GM19238 (cell line): ENCODE results near the gene TMEM176A.

Experiments
- DNase-seq: peaks from one replicate; pipeline ENCODE4 v3.0.0; 2011; ENCODE audit warnings: low spot score; ENCODE audit not compliant: insufficient read length

Gene TMEM176A

GRCh38 chr7:150818971-150819370 is 18.4 kb downstream of the TMEM176A start:
- no peak for DNase-seq

GRCh38 chr7:150820148-150820547 is 19.6 kb downstream of the TMEM176A start:
- DNase-seq, result no peak

- no peak for DNase-seq
Observed at GRCh38 chr7:150820578-150821198, 20.1 kb downstream of the TMEM176A start.

- no peak for DNase-seq
Observed at GRCh38 chr7:150823043-150823442, 22.5 kb downstream of the TMEM176A start.

GRCh38 chr7:150823484-150824126 is 23.0 kb downstream of the TMEM176A start:
- DNase-seq, result no peak

- DNase-seq, result no peak
Observed at GRCh38 chr7:150824379-150825177, 24.0 kb downstream of the TMEM176A start.

- DNase-seq, result no peak
Observed at GRCh38 chr7:150826061-150826849, 25.7 kb downstream of the TMEM176A start.

- no peak for DNase-seq
Observed at GRCh38 chr7:150828384-150828783, 27.8 kb downstream of the TMEM176A start.

GRCh38 chr7:150829426-150829825 is 28.9 kb downstream of the TMEM176A start:
- DNase-seq, result no peak

- DNase-seq, result no peak
Observed at GRCh38 chr7:150830937-150831336, 30.4 kb downstream of the TMEM176A start.

GRCh38 chr7:150831851-150832250 is 31.3 kb downstream of the TMEM176A start:
- no peak for DNase-seq

- no peak for DNase-seq
Observed at GRCh38 chr7:150835019-150835418, 34.5 kb downstream of the TMEM176A start.

GRCh38 chr7:150835702-150836280 is 35.2 kb downstream of the TMEM176A start:
- no peak for DNase-seq

GRCh38 chr7:150838965-150839650 is 38.5 kb downstream of the TMEM176A start:
- no peak for DNase-seq

GRCh38 chr7:150842018-150842417 is 41.4 kb downstream of the TMEM176A start:
- no peak for DNase-seq

GRCh38 chr7:150842716-150843115 is 42.1 kb downstream of the TMEM176A start:
- DNase-seq, result no peak

- DNase-seq, result no peak
Observed at GRCh38 chr7:150845421-150845861, 44.9 kb downstream of the TMEM176A start.

- DNase-seq, result no peak
Observed at GRCh38 chr7:150846291-150847115, 45.9 kb downstream of the TMEM176A start.

GRCh38 chr7:150847536-150847935 is 47.0 kb downstream of the TMEM176A start:
- DNase-seq, result no peak

- DNase-seq, result no peak
Observed at GRCh38 chr7:150848111-150848510, 47.5 kb downstream of the TMEM176A start.
